ENCODE results near the gene TRIM40. TPM values are rescaled to one million over a fixed set of nuclear protein-coding genes. Genes with fewer than 3 reads are reported as not detected.

TRIM40 gene
- total RNA-seq, 1 donor from 2014 or later, result not detected

DNA sequence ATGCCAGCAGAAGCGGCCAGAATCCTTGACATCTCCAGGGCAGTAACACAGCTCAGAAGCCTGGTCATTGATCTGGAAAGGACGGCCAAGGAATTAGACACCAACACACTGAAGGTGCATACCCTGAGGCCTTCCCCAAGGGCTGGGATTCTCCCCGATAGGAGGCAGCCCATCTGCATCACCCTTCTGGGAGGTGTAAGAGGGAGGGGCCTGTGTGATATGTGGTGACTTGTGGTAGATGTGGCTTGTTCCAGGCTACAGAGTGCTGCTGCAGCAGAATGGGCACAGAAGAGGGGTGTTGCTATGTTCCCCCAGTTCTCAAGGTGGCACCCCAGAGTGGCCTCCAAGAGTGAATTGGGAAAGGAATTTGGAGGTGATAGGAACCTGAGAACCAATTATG is 11.2 kb downstream of the TRIM40 start:
- intact Hi-C loops (cut with micrococcal nuclease), result no loop called here

GRCh38 chr6:30149234-30149633 is 13.3 kb downstream of the TRIM40 start:
- intact Hi-C loops (cut with micrococcal nuclease), result no loop called here

DNA sequence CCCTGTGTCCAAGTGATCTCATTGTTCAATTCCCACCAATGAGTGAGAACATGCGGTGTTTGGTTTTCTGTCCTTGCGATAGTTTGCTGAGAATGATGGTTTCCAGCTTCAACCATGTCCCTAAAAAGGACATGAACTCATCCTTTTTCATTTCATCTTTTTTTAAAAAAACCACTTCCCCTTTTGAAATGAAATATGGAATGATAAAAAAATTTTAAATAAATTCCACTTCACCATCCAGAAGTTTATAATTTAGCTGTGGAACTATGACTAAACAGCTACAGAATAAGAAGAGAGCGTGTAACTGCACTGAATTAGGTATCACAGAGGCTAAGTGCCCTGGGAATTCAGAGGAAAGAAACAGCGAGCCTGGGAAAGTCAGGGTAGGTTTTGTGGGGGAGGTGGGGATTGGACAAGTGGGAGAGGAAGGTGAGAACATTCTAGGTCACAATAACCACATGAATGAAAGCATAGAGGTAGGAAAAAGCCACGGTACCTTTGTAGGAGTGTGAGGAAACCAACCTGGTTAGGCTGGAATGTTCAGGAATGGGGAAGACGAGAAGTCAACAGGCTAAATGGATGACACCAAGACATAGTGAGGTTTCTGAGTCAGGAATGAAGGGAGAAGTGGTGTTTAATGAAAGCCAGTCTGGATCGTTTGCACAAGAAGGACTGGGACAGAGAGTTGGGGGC is 14.1 kb downstream of the TRIM40 start:
- intact Hi-C loops (cut with micrococcal nuclease), result no loop called here

GRCh38 chr6:30150671-30151395 is 14.9 kb downstream of the TRIM40 start:
- intact Hi-C loops (cut with micrococcal nuclease), result no loop called here

DNA sequence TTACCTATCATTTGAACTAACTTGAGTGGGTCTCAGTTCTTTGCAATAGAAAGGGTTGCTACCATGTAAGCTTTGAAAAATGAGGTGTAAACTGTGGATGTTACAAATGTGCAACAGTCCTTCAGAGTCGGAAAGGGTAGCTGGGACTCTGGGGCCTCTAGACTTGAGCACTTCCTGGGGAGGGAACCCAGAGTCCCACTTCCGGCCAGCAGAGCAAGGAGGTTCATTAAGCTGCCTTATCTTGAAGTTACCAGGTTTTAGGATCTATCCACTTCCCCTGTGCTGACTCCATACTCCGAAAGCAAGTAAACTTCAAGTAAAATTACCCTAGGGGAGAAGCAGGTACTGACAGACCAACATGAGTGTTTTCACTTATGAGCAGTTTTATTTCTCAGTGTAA is 15.6 kb downstream of the TRIM40 start:
- intact Hi-C loops (cut with micrococcal nuclease), result no loop called here

DNA sequence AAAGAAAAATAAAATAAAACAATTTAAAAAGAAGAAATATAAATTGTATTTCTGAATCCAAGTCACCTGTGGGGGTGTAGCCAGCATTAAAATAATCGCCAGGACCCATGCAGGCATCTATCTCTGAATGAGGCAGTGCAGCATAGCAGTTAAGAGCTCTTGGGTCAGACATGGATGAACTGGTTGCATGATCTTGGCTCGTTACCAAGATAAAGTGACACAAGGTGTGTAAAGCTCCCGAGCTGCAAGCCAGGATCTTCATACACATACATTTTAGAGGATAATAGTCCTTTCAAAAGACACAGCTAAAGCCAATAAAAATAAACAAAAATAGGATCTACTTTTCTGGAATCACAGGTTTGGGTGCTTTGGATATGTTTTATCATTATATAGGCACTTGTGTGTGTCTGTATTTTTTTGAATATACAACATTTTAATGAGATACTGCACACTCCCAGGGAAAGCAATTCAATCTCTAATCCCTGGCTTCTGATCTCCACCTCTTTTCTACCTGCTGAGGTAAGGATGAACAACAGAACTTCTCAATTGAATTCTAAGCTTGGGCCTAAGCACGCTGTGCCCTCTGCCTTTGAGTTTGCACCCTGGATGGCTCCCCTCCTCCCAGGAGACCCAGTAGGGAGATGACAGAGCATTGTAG is 16.2 kb downstream of the TRIM40 start:
- intact Hi-C loops (cut with micrococcal nuclease), result no loop called here

DNA sequence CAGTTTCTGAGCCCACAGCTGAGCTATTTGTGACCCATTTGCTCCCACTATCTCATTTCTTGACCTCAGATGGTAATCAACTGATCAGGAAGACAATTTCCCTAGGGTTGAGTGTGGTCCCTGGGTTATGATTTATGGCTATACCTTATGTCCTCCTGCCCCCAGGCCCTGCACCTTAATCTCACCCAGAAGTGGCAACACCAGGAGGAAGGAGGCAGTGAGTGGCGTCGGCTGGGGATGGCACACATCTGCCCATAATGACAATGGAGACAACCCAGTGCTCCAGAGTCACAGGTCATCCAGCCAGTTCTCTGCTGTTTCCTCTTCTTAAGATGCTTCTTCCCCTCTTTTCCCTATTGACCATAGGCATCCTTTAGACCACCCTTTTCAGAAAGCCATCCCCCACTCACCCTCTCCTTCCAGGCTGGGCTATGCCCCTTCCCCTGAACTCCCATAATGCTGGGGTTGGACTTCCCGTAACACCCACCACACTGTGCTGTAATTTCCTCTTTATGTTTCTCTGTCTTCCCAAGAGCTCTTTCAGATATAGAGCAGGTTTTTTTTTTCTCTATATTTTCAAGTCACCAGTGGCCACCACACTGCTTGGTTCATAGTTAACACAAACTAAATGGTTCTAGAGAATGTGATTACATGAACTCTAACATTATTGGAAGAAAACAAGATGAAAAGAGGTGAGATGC is 17.1 kb downstream of the TRIM40 start:
- intact Hi-C loops (cut with micrococcal nuclease), result no loop called here

- intact Hi-C loops (cut with micrococcal nuclease), result no loop called here
These were observed 18.1 kb downstream of the TRIM40 start for GRCh38 chr6:30154061-30154460.

GRCh38 chr6:30154709-30155519 is 19.0 kb downstream of the TRIM40 start:
- intact Hi-C loops (cut with micrococcal nuclease), result no loop called here

DNA sequence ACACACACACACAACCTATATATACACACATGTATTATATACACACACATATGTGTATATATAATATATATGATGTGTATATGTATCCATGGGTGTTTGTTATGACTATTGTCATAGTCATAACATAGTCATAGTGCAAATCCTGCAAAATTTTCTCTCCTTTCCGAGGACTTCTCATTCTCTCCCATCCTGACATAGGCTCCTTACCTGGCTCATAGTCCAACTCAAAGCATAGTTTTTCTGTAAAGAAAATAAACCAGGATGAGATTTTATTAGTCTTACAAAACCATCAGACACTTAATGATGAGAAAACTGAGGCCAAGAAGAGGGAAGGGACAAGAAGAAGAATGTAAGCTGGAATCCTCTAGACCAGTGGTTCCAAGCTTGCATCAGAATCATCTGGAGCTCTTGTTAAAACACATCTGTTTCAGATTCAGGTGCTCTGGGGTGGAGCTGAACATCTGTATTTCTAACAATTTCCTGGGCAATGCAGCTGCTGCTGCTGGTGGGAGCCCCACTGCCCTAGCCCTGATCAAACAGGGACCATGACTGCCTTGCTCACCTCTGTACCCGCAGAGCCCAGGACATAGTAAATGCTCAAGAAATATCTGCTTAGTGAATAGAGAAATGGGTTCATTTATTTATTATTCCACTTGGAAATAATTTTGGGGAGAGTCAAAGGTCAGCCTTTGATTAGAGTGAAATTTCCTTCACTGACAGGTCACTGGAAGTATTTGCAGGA is 19.8 kb downstream of the TRIM40 start:
- intact Hi-C loops (cut with micrococcal nuclease), result no loop called here

- intact Hi-C loops (cut with micrococcal nuclease), result no loop called here
These were observed 20.3 kb downstream of the TRIM40 start for GRCh38 chr6:30156262-30156599.

- intact Hi-C loops (cut with micrococcal nuclease), result no loop called here
These were observed 20.8 kb downstream of the TRIM40 start for GRCh38 chr6:30156774-30157173.

DNA sequence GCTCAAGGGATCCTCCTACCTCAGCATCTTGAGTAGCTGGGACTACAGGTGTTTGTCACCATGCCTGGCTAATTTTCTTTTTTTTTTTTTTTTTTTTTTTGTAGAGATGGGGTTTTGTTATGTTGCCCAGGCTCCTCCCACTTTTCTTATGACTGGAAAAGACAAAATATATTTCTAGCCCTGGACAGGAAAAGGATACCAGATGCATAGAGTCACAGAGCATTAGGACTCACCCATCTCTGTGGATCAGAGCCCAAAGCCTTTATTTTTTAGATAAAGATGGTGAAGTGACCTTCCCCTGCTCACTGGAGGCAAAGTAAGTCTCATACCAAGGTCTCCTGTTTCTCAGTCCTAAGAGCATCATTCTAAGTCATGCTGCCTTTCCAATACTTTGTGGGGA is 21.6 kb downstream of the TRIM40 start:
- intact Hi-C loops (cut with micrococcal nuclease), result no loop called here

GRCh38 chr6:30157999-30158398 is 22.1 kb downstream of the TRIM40 start:
- intact Hi-C loops (cut with micrococcal nuclease), result no loop called here

GRCh38 chr6:30158475-30159040 is 22.6 kb downstream of the TRIM40 start:
- intact Hi-C loops (cut with micrococcal nuclease), result no loop called here

DNA sequence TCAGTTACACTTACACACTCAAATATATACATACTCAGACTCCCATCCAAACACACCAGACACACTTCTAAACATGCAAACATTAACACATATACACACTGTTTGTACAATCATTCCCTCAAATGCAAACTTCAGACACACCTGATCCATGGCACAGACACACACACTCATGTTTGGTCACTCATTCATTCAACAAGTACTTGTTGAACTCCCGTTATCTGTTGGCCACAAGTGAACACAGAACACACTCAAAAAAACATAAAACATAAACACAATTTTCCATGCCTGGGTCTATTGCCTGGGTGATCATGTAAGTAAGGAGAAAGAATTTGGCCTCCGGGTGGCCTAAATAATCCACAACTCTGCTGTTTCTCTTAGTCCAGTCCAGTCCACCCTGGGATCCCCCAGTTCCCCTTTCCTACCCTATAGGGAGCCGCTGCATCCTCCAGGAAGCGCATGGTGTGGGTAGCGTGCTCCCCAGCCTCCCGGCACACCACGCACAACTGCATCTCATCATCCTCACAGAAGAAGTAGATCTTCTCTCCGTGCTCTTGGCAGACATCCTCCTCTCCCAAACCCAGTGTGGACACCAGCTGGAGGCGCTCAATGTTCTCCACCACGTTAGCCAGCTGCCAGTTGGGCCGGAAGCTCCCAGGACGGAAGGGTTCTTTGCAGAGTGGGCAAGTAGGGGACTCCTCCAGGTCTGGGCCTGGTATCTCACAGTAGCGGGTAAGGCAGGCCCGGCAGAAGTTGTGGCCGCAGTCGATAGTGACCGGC is 24.3 kb downstream of the TRIM40 start:
- intact Hi-C loops (cut with micrococcal nuclease), result no loop called here

DNA sequence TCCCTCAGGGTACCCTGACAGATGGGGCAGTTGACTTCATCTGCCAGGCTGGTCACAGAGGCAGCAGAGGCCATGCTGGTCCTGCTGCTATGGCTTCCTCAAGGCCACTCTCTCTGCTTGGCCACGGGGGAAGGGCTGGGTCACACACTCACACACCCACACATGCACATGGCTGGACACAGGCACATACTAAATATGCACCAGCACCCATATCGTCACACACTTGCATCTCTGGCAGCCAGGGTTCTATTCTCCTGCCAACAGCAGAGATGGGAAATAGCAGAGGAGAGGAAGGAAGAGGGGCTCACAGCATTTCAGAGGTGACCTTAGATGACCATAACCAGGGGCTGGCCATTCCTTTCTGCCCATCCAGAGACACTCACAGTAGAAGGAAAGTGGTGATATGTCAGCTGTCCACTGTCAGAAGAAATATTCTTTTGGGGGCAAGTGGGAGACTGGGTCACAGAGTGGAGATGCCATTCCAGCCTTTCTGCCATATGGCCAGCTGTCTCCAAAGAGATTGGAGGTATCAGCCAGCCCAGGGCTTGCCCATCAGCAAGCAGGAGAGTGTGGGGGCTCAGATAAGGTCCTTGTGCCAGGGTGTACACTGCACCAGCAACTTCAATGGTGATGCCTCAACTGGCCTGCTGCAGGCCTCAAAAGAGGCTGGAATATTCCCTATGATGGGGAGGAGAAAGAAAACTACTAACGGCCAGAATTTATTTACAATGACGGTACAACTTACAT is 25.0 kb downstream of the TRIM40 start, which contains the start of gene TRIM10:
TSS of gene TRIM10 (minus strand) at position 427 of the 747 bp plus-strand sequence. CDS start at position 74, 353 bp downstream.
- intact Hi-C loops (cut with micrococcal nuclease), result no loop called here

DNA sequence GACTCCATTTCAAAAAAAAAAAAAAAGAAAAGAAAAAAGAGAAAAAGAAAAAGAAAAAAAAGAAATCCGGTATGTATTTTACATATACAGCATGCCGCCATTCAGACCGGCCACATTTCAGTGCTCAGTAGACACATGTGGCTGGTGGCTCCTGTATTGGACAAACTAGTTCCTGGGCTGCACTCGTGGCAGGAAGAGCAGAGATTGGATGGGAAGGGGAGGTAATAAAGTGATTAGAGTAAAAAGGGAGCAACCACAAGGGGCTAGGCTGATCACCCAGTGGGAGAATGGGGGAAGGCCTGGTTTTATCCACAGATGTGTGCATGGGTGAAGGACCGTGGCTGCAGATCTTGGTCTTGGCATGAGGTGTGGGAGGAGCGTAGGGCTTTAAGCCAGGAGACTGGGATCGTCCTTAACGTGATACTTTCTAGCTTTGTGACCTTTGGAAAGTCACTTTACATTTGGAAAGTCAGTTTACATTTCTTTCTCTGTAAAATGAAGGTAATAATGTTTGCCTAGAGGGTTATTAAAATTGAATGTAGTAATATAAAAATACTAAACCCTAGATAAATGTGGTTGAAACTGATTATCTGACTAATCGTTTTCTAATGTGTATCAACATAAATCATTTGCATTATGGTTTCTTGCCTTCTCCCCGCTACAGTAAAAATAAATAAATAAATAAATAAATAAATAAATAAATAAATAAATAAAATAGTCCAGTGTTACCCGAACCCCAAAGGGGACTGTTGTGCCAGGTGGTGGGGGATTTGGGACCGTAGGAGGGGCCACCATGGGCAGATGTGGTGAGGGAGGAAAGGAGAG is 26.5 kb downstream of the TRIM40 start:
- intact Hi-C loops (cut with micrococcal nuclease), result no loop called here
